ENCODE data around the gene ZNF385B.

DNA sequence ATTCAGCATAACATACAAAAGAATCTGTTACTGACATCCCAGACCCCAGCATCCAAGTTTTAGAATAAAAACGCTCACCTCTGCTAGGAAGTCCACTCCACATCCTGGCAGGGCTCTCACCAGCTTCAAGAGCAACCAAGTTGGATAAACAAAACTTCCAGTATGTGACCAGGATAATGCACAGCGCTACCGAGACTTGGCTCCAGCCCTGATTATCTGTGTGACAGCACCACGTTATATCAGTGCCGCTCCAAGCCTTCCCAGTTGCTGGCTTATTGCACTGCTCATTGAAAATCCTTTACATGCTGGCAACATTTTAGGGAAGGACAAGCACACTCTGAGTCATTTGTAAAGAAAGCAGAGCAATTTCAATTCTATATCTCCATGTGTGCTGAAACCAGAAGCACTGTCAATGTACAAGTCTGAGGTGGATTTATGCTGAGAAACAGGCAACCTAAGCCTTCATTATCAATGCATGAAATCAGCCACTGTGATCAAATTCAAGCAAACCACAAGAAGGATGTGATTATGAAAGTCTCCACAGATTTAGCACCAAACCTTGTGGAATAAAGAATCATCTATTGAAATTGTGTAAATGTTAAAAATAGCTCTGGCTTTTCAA, 115.7 kb downstream of the ZNF385B start:
- TF ChIP-seq, protein P1, sequence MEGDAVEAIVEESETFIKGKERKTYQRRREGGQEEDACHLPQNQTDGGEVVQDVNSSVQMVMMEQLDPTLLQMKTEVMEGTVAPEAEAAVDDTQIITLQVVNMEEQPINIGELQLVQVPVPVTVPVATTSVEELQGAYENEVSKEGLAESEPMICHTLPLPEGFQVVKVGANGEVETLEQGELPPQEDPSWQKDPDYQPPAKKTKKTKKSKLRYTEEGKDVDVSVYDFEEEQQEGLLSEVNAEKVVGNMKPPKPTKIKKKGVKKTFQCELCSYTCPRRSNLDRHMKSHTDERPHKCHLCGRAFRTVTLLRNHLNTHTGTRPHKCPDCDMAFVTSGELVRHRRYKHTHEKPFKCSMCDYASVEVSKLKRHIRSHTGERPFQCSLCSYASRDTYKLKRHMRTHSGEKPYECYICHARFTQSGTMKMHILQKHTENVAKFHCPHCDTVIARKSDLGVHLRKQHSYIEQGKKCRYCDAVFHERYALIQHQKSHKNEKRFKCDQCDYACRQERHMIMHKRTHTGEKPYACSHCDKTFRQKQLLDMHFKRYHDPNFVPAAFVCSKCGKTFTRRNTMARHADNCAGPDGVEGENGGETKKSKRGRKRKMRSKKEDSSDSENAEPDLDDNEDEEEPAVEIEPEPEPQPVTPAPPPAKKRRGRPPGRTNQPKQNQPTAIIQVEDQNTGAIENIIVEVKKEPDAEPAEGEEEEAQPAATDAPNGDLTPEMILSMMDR (IDR thresholded peaks at IDR 0.05), result no peak
- no peak for TF ChIP-seq EZH2 (IDR thresholded peaks at IDR 0.05)
- TF ChIP-seq EZH2phosphoT487 (IDR thresholded peaks at IDR 0.05), result no peak

All from neural progenitor cell (in vitro differentiated cells).